GM18907 (cell line): Measurements from ENCODE around the gene CLEC9A.

ENCODE experiments used
- ATAC-seq: cut with Tn5 transposase; IDR thresholded peaks from one replicate; pipeline ENCODE4 v1.9.1; 2021; ENCODE audit warnings: mild to moderate bottlenecking, moderate library complexity; ENCODE audit not compliant: unreplicated experiment

The CLEC9A gene

DNA sequence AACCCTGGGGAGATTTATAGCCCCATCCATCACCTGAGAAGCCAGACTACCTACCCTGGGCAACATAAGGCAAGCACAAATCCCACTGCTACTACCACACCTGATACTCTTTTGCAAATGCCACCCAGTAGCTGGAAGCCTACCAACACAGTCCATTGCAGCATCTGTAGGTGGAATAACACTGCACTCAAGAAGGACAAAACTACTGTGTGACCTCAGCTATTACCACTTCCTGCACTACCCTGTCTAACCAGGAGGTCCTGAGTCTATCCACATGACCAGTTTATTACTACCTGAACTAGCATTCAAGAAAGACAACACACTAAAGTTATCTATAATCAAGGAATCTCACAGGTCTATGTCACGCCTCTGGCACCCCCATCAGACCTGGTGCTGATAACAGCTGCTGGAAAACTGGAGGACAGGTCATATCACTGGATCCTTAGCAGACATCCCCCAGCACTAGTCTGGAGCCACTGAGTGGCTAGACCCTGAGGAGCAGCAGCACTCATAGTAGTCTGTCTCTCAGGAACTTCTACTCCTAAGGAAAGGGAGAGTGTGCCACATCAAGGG, 71.3 kb downstream of the CLEC9A start:
- no peak for ATAC-seq

DNA sequence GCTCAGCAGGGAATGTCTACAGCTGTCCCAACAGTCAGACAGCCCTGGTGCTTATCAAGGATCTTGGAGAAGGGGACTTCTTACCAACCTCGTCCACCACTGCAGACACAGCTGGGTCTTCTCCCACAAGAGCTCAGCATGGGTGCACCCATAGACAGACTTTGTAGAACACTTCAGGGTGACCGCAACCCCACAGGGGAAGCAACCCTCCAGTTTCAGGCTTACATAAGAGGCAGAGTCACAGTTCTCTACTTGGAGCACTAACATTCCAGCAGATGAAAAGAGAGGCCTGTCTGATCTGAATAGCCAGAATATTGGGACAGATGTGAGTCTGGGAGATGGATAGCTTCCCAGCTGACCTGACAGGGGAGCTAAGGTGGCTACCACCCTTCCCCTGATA, 71.8 kb downstream of the CLEC9A start:
- ATAC-seq: no peak

DNA sequence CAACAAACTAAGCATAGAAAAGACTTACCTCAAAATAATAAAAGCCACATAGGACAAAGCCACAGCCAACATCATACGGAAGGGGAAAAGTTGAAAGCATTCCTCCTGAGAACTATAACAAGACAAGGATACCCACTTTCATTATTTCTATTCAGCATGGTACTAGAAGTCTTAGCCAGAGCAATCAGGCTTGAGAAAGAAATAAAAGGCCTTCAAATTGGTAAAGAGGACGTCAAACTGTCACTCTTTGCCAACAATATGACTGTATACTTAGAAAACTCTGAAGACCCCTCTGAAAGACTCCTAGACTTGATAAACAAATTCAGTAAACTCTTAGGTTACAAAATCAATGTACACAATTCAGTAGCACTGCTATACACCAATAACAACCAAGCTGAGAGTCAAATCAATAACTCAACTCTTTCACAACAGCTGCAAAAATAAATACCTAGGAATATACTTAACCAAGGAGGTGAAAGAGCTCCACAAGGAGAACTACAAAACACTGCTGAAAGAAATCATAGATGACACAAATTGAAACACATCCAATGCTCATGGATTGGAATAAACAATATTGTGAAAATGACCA, 79.9 kb downstream of the CLEC9A start:
- no peak for ATAC-seq

DNA sequence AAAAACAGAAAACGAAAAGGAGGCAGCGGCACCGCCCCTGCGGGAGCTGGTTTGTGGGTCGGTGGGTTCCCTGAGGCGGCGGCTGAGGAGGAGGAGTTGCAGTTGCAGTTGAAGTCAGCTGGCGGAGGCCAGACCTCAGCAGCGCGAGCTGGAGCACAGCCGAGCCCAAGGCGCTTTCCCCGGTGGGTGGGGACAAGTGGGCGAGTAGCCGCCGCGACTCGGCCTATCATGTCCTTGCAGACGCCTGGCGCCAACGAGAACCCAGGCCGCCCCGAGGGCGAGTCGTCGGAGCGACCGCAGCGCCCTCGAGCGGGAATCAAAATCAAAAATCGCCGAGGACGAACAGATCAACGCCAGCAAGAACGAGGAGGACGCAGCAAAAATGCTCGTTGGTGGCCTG, 81.0 kb downstream of the CLEC9A start:
- no peak for ATAC-seq

DNA sequence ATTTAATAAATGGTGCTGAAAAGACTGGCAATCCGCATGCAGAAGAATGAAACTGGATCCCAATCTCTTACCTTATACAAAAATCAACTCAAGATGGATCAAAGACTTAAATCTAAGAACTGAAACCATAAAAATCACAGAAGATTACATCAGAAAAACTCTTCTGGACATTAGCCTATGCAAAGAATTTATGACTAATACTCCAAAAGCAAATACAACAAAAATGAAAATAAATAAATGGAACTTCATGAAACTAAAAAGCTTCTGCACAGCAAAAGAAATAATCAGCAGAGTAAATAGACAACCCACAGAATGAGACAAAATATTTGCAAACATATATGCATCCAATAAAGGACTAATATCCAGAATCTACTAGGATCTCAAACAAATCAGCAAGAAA, 82.6 kb downstream of the CLEC9A start:
- no peak for ATAC-seq

DNA sequence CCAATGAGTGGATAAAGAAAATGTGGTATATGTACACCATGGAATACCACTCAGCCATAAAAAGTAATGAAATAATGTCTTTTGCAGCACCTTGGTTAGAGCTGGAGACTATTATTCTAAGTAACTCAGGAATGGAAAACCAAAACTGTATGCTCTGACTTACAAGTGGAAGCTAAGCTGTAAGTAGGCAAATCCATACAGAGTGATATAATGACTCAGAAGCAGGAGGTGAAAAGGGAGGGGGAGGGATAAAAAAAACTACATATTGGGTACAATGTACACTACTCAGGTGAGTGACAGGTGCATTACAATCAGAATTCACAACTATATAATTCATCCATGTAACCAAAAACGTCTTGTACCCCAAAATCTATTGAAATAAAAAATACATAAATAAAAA, 83.4 kb downstream of the CLEC9A start:
- no peak for ATAC-seq

DNA sequence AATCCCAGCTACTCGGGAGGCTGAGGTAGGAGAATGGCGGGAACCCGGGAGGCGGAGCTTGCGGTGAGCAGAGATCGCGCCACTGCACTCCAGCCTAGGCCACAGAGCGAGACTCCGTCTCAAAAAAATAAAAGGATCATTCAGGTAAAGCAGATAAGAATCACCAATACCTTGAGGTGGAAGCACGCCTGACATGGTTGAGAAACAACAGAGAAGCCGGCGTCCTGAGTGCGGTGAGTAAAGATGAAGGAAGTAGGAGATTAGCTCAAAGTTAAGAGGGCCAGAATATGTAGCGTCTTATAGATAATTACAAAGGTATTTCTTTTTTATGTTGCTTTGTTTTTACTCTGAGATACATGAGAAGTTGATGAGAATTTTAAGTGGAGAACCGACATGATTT, 84.8 kb downstream of the CLEC9A start:
- ATAC-seq: no peak
